K562 (cell line): Measurements from ENCODE around the gene TNFAIP3. TPM values are rescaled to one million over a fixed set of nuclear protein-coding genes. Genes with fewer than 3 reads are reported as not detected.
A peak's percentile ranks its signal among the peaks of the same experiment; 100 is the strongest.

Experiments used
- ATAC-seq: fragments of 200-7000 bp; cut with Tn5 transposase; 3 replicates; pipeline ENCODE4 v1.9.1; 2020; ENCODE audit warnings: moderate library complexity
- BruUV-seq: library from RNA; stranded (reverse); fragments of 400-500 nt; replicated peaks from 2 replicates; lab custom pipeline; 2021; lab: Mats Ljungman, UMichigan
- CTCF ChIA-PET: fragments of 300-600 bp; formaldehyde crosslinking; extraction: SDS; loops from one replicate; lab custom pipeline; 2021; ENCODE audit warnings: low intra/inter-chr PET ratio; lab: Yijun Ruan, JAX
- POLR2A ChIA-PET: fragments of 300-600, 350-650 bp; sonication (Branson Sonifier 250); formaldehyde crosslinking; extraction: SDS; loops from one replicate; lab custom pipeline; 2021; ENCODE audit warnings: antibody characterized with exemption, inconsistent platforms; lab: Yijun Ruan, JAX
- DNase-seq, 4 experiments: peaks; one replicate each; pipeline versions ENCODE4 v3.0.0 to v3.0.0-alpha.2; 2011 to 2018; ENCODE audit warnings: low spot score in 3 of 4, mixed read lengths in 3 of 4; ENCODE audit errors: extremely low read depth in 1 of 4
- FAIRE-seq: peaks from 2 replicates; lab custom pipeline; 2011; peaks lifted over from hg19 to GRCh38; lab: Jason Lieb, UNC
- H2AFZ ChIP-seq: 2 replicates; pipeline ENCODE4 v1.6.0; 2011; ENCODE audit warnings: low read depth, low read length, control low read depth, inconsistent platforms
- H3K27ac ChIP-seq: fragments of 200-600 bp; 3 replicates; pipeline ENCODE4 v1.8.0; 2011; ENCODE audit warnings: low read depth, mild to moderate bottlenecking, control low read depth, inconsistent platforms, low read length, moderate library complexity, mixed read lengths; ENCODE audit errors: extremely low read depth
- H3K27me3 ChIP-seq, 2 experiments: fragments of 300-600 bp in 1 of 2; 2 replicates in 1 of 2; 3 replicates in 1 of 2; pipeline versions ENCODE4 v1.6.0 to v1.8.0; 2011; ENCODE audit warnings: inconsistent platforms in 2 of 2, low read length in 2 of 2, mild to moderate bottlenecking in 1 of 2, mixed read lengths in 1 of 2, moderate library complexity in 1 of 2; ENCODE audit not compliant: control insufficient read depth in 2 of 2, insufficient read depth in 2 of 2
- H3K36me3 ChIP-seq: fragments of 300-600 bp; 3 replicates; pipeline ENCODE4 v1.8.0; 2011; ENCODE audit warnings: mild to moderate bottlenecking, low read length, inconsistent platforms; ENCODE audit not compliant: control insufficient read depth, insufficient read depth
- H3K4me1 ChIP-seq, 2 experiments: fragments of 200-600 bp in 1 of 2; replicated peaks in 1 of 2; 2 replicates in 1 of 2; 3 replicates in 1 of 2; pipeline versions ENCODE4 v1.5.1 to v1.8.0; 2011; ENCODE audit warnings: inconsistent platforms in 2 of 2, low read length in 2 of 2, mild to moderate bottlenecking in 1 of 2, mixed read lengths in 1 of 2, moderate library complexity in 1 of 2; ENCODE audit not compliant: control insufficient read depth in 2 of 2, insufficient read depth in 2 of 2
- H3K4me2 ChIP-seq: 2 replicates; pipeline ENCODE4 v1.6.1; 2011; ENCODE audit warnings: low read length, control low read depth, inconsistent platforms, mixed read lengths; ENCODE audit not compliant: insufficient read depth
- H3K4me3 ChIP-seq: fragments of 200-600 bp; sonication (generic), shearing (Covaris generic); 2 replicates; pipeline ENCODE4 v1.5.1; 2016; ENCODE audit warnings: control low read depth, inconsistent platforms
- H3K79me2 ChIP-seq: fragments of 200-600 bp; 3 replicates; pipeline ENCODE4 v1.8.0; 2011; ENCODE audit warnings: low read length, inconsistent platforms; ENCODE audit not compliant: control insufficient read depth, insufficient read depth
- H3K9ac ChIP-seq, 2 experiments: 2 replicates each; pipeline versions ENCODE4 v1.6.0 to v1.6.1; 2011; ENCODE audit warnings: low read depth in 2 of 2, low read length in 2 of 2, control low read depth in 1 of 2, inconsistent platforms in 1 of 2, mild to moderate bottlenecking in 1 of 2, mixed read lengths in 1 of 2; ENCODE audit not compliant: insufficient read depth in 1 of 2
- H3K9me1 ChIP-seq: one replicate; pipeline ENCODE4 v1.6.0; 2011; ENCODE audit warnings: inconsistent platforms, mild to moderate bottlenecking, low read length, moderate library complexity; ENCODE audit not compliant: control insufficient read depth, insufficient read depth
- H3K9me3 ChIP-seq: replicated peaks from 2 replicates; pipeline ENCODE4 v1.5.1; 2011; ENCODE audit warnings: low read depth, low read length, inconsistent platforms; ENCODE audit not compliant: control insufficient read depth, insufficient read depth
- H4K20me1 ChIP-seq: replicated peaks from 2 replicates; pipeline ENCODE4 v1.6.1; 2011; ENCODE audit warnings: low read length, inconsistent platforms, mixed read lengths; ENCODE audit not compliant: control insufficient read depth, insufficient read depth
- CBFA2T3 ChIP-seq: fragments of 450-650 bp; IDR thresholded peaks from 2 replicates; pipeline ENCODE4 v1.6.1; 2017
- ELF1 ChIP-seq: fragments of 200-800 bp; sonication (Bioruptor generic); IDR thresholded peaks from 2 replicates; pipeline ENCODE4 v1.6.1; 2016; ENCODE audit warnings: missing genetic modification characterization, missing compliant biosample characterization
- FOSL1 ChIP-seq: fragments of 200-800 bp; sonication (Bioruptor generic); conservative IDR thresholded peaks from 2 replicates; pipeline ENCODE4 v1.6.1; 2016; ENCODE audit warnings: missing genetic modification characterization, missing compliant biosample characterization
- FOXK2 ChIP-seq, 2 experiments: fragments of 450-650 bp; IDR thresholded peaks in 1 of 2; conservative IDR thresholded peaks in 1 of 2; 2 replicates each; pipeline ENCODE4 v1.6.1; 2016; ENCODE audit warnings: low read depth in 2 of 2, mild to moderate bottlenecking in 1 of 2
- HNRNPLL ChIP-seq: fragments of 200-400 bp; formaldehyde crosslinking; IDR thresholded peaks from 2 replicates; pipeline ENCODE4 v1.6.1; 2017; ENCODE audit warnings: low read length, low read depth, mild to moderate bottlenecking; ENCODE audit not compliant: poor library complexity, severe bottlenecking
- HOMEZ ChIP-seq: fragments of 250-450 bp; sonication (Bioruptor Pico); IDR thresholded peaks from 2 replicates; pipeline ENCODE4 v1.4.0; 2020; ENCODE audit warnings: mild to moderate bottlenecking, moderate library complexity
- NR1H2 ChIP-seq: sonication (generic); formaldehyde crosslinking; IDR thresholded peaks from 2 replicates; pipeline ENCODE4 v1.4.0; 2020; ENCODE audit warnings: mild to moderate bottlenecking, missing genetic modification reagents
- SNRNP70 ChIP-seq: fragments of 200-400 bp; formaldehyde crosslinking; optimal IDR thresholded peaks from 2 replicates; pipeline ENCODE3; 2017; ENCODE audit warnings: low read depth, low read length
- SREBF1 ChIP-seq: fragments of 150-350 bp; IDR thresholded peaks from 2 replicates; pipeline ENCODE4 v1.6.1; 2014; ENCODE audit warnings: antibody characterized with exemption, low read depth, low read length, borderline replicate concordance
- SRSF9 ChIP-seq: fragments of 200-400 bp; formaldehyde crosslinking; IDR thresholded peaks from 2 replicates; pipeline ENCODE4 v1.6.1; 2017; ENCODE audit warnings: low read depth, low read length, borderline replicate concordance
- TGIF2 ChIP-seq: sonication (generic); formaldehyde crosslinking; IDR thresholded peaks from 2 replicates; pipeline ENCODE4 v1.8.1; 2022; ENCODE audit warnings: mild to moderate bottlenecking, missing genetic modification reagents, moderate library complexity
- ZBTB7A ChIP-seq: IDR thresholded peaks from 2 replicates; pipeline ENCODE4 v1.6.1; 2011; ENCODE audit warnings: low read depth, mild to moderate bottlenecking, low read length, moderate library complexity, borderline replicate concordance; ENCODE audit not compliant: control insufficient read depth
- ZNF253 ChIP-seq: fragments of 250-450 bp; sonication (Bioruptor Pico); conservative IDR thresholded peaks from 2 replicates; pipeline ENCODE4 v1.6.1; 2021; ENCODE audit warnings: mild to moderate bottlenecking
- ZNF518B ChIP-seq: fragments of 250-450 bp; sonication (Bioruptor Pico); IDR thresholded peaks from 2 replicates; pipeline ENCODE4 v1.5.0; 2021; ENCODE audit warnings: mild to moderate bottlenecking, moderate library complexity
- ZNF695 ChIP-seq: fragments of 450-650 bp; formaldehyde crosslinking; IDR thresholded peaks from 2 replicates; pipeline ENCODE4 v1.4.0; 2020; ENCODE audit warnings: mild to moderate bottlenecking, moderate library complexity
- WGBS: fragments of 100-300 bp; shearing (Covaris generic); methylation state at CpG from one replicate; pipeline ENCODE4 v1.1.6; 2016; ENCODE audit warnings: low coverage, mixed read lengths; ENCODE audit not compliant: insufficient coverage; ENCODE audit errors: missing lambda C conversion rate; 5-methylcytosine and 5-hydroxymethylcytosine counted together
- in situ Hi-C: fragments of 300-500 bp; cut with MboI; formaldehyde crosslinking; loops from 4 replicates; pipeline ENCODE4 v1.15.0; 2018; ENCODE audit warnings: inconsistent platforms, mixed read lengths
- intact Hi-C: fragments of 100-400 bp; cut with micrococcal nuclease; formaldehyde crosslinking; loops from 2 replicates; pipeline ENCODE4 v1.14.2; 2022
- polyA plus RNA-seq, 8 experiments: library from polyadenylated mRNA; depleted of rRNA in 4 of 8; stranded (reverse) in 5 of 8; unstranded in 3 of 8; fragments of >200 nt; fragmentation: Nextera tagmentation in 2 of 8; fragmentation: Illumina TruSeq in 1 of 8; extraction: Ambion mirVana in 2 of 8; extraction: Trizol in 1 of 8; gene quantifications; 2 replicates each; pipeline versions ENCODE4 v1.2.1 to v1.2.3, GENCODE V29; 2011 to 2014; ENCODE audit warnings: inconsistent platforms in 1 of 8, missing spikeins in 1 of 8
- total RNA-seq, 7 experiments: library from RNA; depleted of rRNA in 6 of 7; stranded (reverse); fragments of >200 nt in 6 of 7; fragmentation: Illumina TruSeq in 2 of 7; extraction: Trizol in 2 of 7; gene quantifications; 2 replicates each; pipeline versions ENCODE4 v1.2.1 to v1.2.3, GENCODE V29; 2011 to 2021; ENCODE audit warnings: low replicate concordance in 1 of 7
- TF ChIP-seq, protein P1 (sequence below), 2 experiments: fragments of 450-650 bp in 1 of 2; sonication (generic) in 1 of 2; formaldehyde crosslinking in 1 of 2; IDR thresholded peaks in 1 of 2; conservative IDR thresholded peaks in 1 of 2; 2 replicates each; pipeline versions ENCODE4 v1.6.1 to v1.8.1; 2016 to 2023; ENCODE audit warnings: mild to moderate bottlenecking in 2 of 2, moderate library complexity in 2 of 2, inconsistent platforms in 1 of 2, missing genetic modification reagents in 1 of 2

Gene TNFAIP3
- total and polyA plus RNA-seq, 9 of the 15 experiments (the other 6 are each of a cell fraction or from before 2014, with no cell fraction given), result 0.79 to 17.0 (median 6.4) TPM

- no peak for FAIRE-seq
- POLR2A ChIA-PET, result interaction anchor here (0.6 to 3.7 kb wide), 7 partner anchors 8 to 1955 kb away, joined by 3 to 14 read pairs (median 3); no protein-coding TSS in a partner anchor
- peak overlapping the region; percentile 15; the same call in 1 of the 2 replicates for H3K4me2 ChIP-seq
- TF ChIP-seq NR1H2 (CRISPR knock-in tag) (0 out of 2 replicates have a peak, but pooled peaks have one; percentile 56), SRSF9 (no peak), ZNF695 (CRISPR knock-in tag) (no peak), ZNF518B (CRISPR knock-in tag) (no peak), ZNF253 (CRISPR knock-in tag) (no peak), FOXK2 (conservative IDR thresholded peaks at IDR 0.05 in 1 of 2, IDR thresholded peaks at IDR 0.05 in 1 of 2; ENCODE audit: low read depth in 2 of 2) (0 out of 4 replicates have a peak, but pooled peaks of 1 of the 2 experiments have one; percentile 37), SNRNP70 (no peak), SREBF1 (no peak), CBFA2T3 (peak; percentile 58), ZBTB7A (no peak), FOSL1 (peak; percentile 82), HOMEZ (no peak), TGIF2 (CRISPR knock-in tag) (no peak), HNRNPLL (no peak), ELF1 (tag) (no peak)
- TF ChIP-seq, protein P1, sequence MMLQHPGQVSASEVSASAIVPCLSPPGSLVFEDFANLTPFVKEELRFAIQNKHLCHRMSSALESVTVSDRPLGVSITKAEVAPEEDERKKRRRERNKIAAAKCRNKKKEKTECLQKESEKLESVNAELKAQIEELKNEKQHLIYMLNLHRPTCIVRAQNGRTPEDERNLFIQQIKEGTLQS (IDR thresholded peaks at IDR 0.05), result peak; percentile 37; the same call in 1 of the 2 replicates
- TF ChIP-seq, protein P1 (CRISPR knock-in tag; conservative IDR thresholded peaks at IDR 0.05), result peak; percentile 62; the same call in 1 of the 2 replicates
These were observed 59.2 kb downstream of the TNFAIP3 start for GRCh38 chr6:137926207-137926731.

More at GRCh38 chr6:137926207-137926731, 59.2 kb downstream of the TNFAIP3 start:
- no peak overlapping the region for H3K9ac ChIP-seq
- ATAC-seq (peak; percentile 68), DNase-seq (peak; percentile 33 to 57 (median 48))
- no peak overlapping the region for H3K4me3 ChIP-seq
- H2AFZ ChIP-seq, result peak overlapping the region; percentile 77
- H3K9me1 ChIP-seq, result no peaks in the 10 kb centered on the region
- no peaks in the 10 kb centered on the region for H4K20me1 ChIP-seq
- intact Hi-C loops (no loop called here), in situ Hi-C loops (no loop called here)
- CTCF ChIA-PET, result no interaction called here
- H3K9me3 ChIP-seq, result no peaks in the 10 kb centered on the region
- H3K79me2 ChIP-seq, result no peaks in the 10 kb centered on the region
- BruUV-seq, result no TSS peak
- no peaks in the 10 kb centered on the region for H3K36me3 ChIP-seq
- H3K27me3 ChIP-seq, result no peaks in the 10 kb centered on the region
- WGBS, result 10% methylated on average over 1 of the region's 1 CpG
- H3K27ac ChIP-seq, result no peak overlapping the region
- H3K4me1 ChIP-seq, result peaks cover 4 to 32% of the 10 kb centered on the region in 2 experiments; a peak in 4 of 5 replicates
